ENCODE results near the gene CD180.

The CD180 gene

DNA sequence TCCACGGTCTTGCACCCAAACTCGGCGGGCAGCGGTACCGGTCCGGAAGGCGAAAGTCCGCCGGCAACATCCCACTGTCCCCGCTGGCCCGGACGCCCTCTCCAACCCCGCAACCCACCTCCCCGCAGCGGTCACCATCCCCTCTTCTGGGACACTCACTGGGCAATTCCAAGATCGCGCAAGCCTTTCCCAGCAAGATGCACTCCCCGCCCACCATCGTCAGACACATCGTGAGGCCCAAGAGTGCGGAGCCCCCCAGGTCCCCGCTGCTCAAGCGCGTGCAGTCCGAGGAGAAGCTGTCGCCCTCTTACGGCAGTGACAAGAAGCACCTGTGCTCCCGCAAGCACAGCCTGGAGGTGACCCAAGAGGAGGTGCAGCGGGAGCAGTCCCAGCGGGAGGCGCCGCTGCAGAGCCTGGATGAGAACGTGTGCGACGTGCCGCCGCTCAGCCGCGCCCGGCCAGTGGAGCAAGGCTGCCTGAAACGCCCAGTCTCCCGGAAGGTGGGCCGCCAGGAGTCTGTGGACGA is 33.3 kb downstream of the CD180 start:
- H3K14ac ChIP-seq (ENCODE audit: low read length) = no peak overlapping the region
- H3K23ac ChIP-seq (ENCODE audit: low read depth, low read length, poor library complexity) = no peak overlapping the region
- H4K91ac ChIP-seq (ENCODE audit: low read depth, low read length, poor library complexity) = no peak overlapping the region
- H3K4me1 ChIP-seq (ENCODE audit: control insufficient read depth in 2 of 2, insufficient read depth in 1 of 2, low read depth in 1 of 2, low read length in 2 of 2) = peaks cover 0 to 12% of the 10 kb centered on the region in 2 donors
- H3K79me1 ChIP-seq (ENCODE audit: low read depth, low read length) = no peaks in the 10 kb centered on the region
- H2AFZ ChIP-seq (ENCODE audit: low read length) = no peak overlapping the region
- no peak overlapping the region for H3K4me3 ChIP-seq (ENCODE audit: low read length in 2 of 2)
- no peak overlapping the region for H2BK15ac ChIP-seq (ENCODE audit: low read length)
- H3K9me3 ChIP-seq (replicated peaks in 1 of 2; ENCODE audit: control insufficient read depth in 2 of 2, insufficient read depth in 1 of 2, low read depth in 1 of 2, low read length in 2 of 2) = no peaks in the 10 kb centered on the region
- no peak overlapping the region for H4K8ac ChIP-seq (ENCODE audit: low read depth, low read length)
- no peak overlapping the region for H2BK5ac ChIP-seq (ENCODE audit: low read length)
- H3K36me3 ChIP-seq (replicated peaks in 1 of 2; ENCODE audit: control insufficient read depth in 2 of 2, insufficient read depth in 2 of 2, low read length in 2 of 2) = peaks cover 0 to 39% of the 10 kb centered on the region in 2 donors
- no peak overlapping the region for H2BK12ac ChIP-seq (ENCODE audit: low read length)
- no peak overlapping the region for H2AK5ac ChIP-seq (ENCODE audit: low read depth, low read length)
- no peak overlapping the region for H3K4ac ChIP-seq (ENCODE audit: low read length)
- no peak overlapping the region for H2BK120ac ChIP-seq (ENCODE audit: low read depth, low read length)
- no peak overlapping the region for H3K4me2 ChIP-seq (ENCODE audit: insufficient read depth, low read length, poor library complexity, severe bottlenecking)
- no peak for DNase-seq (ENCODE audit: low spot score)
- no peaks in the 10 kb centered on the region for H3K27me3 ChIP-seq (ENCODE audit: control insufficient read depth in 3 of 3, insufficient read depth in 3 of 3, low read depth in 1 of 3, low read length in 3 of 3)
- H3K9ac ChIP-seq (ENCODE audit: low read depth, low read length, poor library complexity) = no peak overlapping the region
- no peak overlapping the region for H3K27ac ChIP-seq (replicated peaks; ENCODE audit: low read length)
- no CpG with 5 or more reads among the region's 44 CpGs for WGBS, 2 donors (ENCODE audit: extremely low coverage in 2 of 2, insufficient read length in 2 of 2, insufficient replicate concordance in 1 of 2)
- H3K18ac ChIP-seq (ENCODE audit: low read length) = no peak overlapping the region

DNA sequence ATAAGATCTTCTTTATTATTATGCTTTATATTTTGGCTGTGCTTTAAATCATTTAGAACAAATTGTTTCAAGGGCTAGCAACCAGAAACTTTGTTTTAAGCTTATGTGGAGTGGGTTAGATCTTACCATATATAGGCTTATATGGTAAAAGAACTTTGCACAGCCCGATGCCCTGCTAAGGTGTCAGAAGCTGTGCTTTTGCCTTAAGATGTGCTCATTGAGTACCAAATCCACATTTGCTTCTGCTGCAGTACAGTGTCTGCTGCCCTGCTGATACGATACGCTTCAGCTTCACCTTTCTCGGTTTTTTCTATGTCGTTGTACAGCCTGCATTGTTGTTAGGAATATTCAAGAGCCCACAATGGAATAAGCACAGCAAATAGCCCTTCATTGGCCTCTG is 34.8 kb downstream of the CD180 start:
- Histone ChIP-seq H3K4me3 (ENCODE audit: low read length in 2 of 2) (no peak overlapping the region), H2BK12ac (ENCODE audit: low read length) (no peak overlapping the region), H4K91ac (ENCODE audit: low read depth, low read length, poor library complexity) (no peak overlapping the region), H2BK120ac (ENCODE audit: low read depth, low read length) (no peak overlapping the region), H3K4ac (ENCODE audit: low read length) (no peak overlapping the region), H2BK5ac (ENCODE audit: low read length) (no peak overlapping the region), H2AK5ac (ENCODE audit: low read depth, low read length) (no peak overlapping the region), H3K18ac (ENCODE audit: low read length) (no peak overlapping the region), H3K27me3 (ENCODE audit: control insufficient read depth in 3 of 3, insufficient read depth in 3 of 3, low read depth in 1 of 3, low read length in 3 of 3) (no peaks in the 10 kb centered on the region), H2AFZ (ENCODE audit: low read length) (no peak overlapping the region), H3K4me1 (ENCODE audit: control insufficient read depth in 2 of 2, insufficient read depth in 1 of 2, low read depth in 1 of 2, low read length in 2 of 2) (peaks cover 0 to 9% of the 10 kb centered on the region in 2 donors), H3K14ac (ENCODE audit: low read length) (no peak overlapping the region), H3K9me3 (replicated peaks in 1 of 2; ENCODE audit: control insufficient read depth in 2 of 2, insufficient read depth in 1 of 2, low read depth in 1 of 2, low read length in 2 of 2) (no peaks in the 10 kb centered on the region), H3K9ac (ENCODE audit: low read depth, low read length, poor library complexity) (no peak overlapping the region), H3K23ac (ENCODE audit: low read depth, low read length, poor library complexity) (no peak overlapping the region), H3K4me2 (ENCODE audit: insufficient read depth, low read length, poor library complexity, severe bottlenecking) (no peak overlapping the region), H2BK15ac (ENCODE audit: low read length) (no peak overlapping the region), H3K36me3 (replicated peaks in 1 of 2; ENCODE audit: control insufficient read depth in 2 of 2, insufficient read depth in 2 of 2, low read length in 2 of 2) (peaks cover 0 to 39% of the 10 kb centered on the region in 2 donors), H4K8ac (ENCODE audit: low read depth, low read length) (no peak overlapping the region), H3K27ac (replicated peaks; ENCODE audit: low read length) (no peak overlapping the region), H3K79me1 (ENCODE audit: low read depth, low read length) (no peaks in the 10 kb centered on the region)
- no CpG with 5 or more reads among the region's 5 CpGs for WGBS, 2 donors (ENCODE audit: extremely low coverage in 2 of 2, insufficient read length in 2 of 2, insufficient replicate concordance in 1 of 2)
- no peak for DNase-seq (ENCODE audit: low spot score)

DNA sequence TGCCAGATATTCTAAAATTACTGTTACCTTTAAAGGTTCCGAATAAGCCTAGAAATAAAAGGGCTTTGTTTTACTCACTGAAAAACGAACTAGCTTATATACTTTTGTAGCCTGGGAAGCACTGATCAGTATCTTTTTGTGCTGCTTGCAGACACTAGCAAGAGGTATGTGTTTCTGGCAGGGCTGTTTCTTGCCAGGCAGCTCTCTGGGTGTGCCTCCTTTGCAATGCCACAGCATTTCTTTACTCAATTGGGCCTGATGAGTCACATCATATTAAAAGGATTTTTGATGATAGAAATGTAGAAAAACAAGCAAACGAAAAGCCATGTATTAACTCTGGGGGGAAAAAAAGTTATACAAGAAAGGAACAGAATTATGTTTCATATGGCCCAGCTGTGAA is 35.6 kb downstream of the CD180 start:
- H3K4ac ChIP-seq (ENCODE audit: low read length) = no peak overlapping the region
- no peak overlapping the region for H2BK15ac ChIP-seq (ENCODE audit: low read length)
- H3K36me3 ChIP-seq (replicated peaks in 1 of 2; ENCODE audit: control insufficient read depth in 2 of 2, insufficient read depth in 2 of 2, low read length in 2 of 2) = peaks cover 0 to 41% of the 10 kb centered on the region in 2 donors
- no CpG with 5 or more reads among the region's 3 CpGs for whole genome bisulfite sequencing, 2 donors (ENCODE audit: extremely low coverage in 2 of 2, insufficient read length in 2 of 2, insufficient replicate concordance in 1 of 2)
- H3K9ac ChIP-seq (ENCODE audit: low read depth, low read length, poor library complexity) = no peak overlapping the region
- no peak overlapping the region for H3K27ac ChIP-seq (replicated peaks; ENCODE audit: low read length)
- H3K4me1 ChIP-seq (ENCODE audit: control insufficient read depth in 2 of 2, insufficient read depth in 1 of 2, low read depth in 1 of 2, low read length in 2 of 2) = peaks cover 0 to 4% of the 10 kb centered on the region in 2 donors
- no peak overlapping the region for H2BK5ac ChIP-seq (ENCODE audit: low read length)
- DNase-seq (ENCODE audit: low spot score) = no peak
- no peak overlapping the region for H3K18ac ChIP-seq (ENCODE audit: low read length)
- no peak overlapping the region for H3K4me2 ChIP-seq (ENCODE audit: insufficient read depth, low read length, poor library complexity, severe bottlenecking)
- no peak overlapping the region for H4K8ac ChIP-seq (ENCODE audit: low read depth, low read length)
- H3K9me3 ChIP-seq (replicated peaks in 1 of 2; ENCODE audit: control insufficient read depth in 2 of 2, insufficient read depth in 1 of 2, low read depth in 1 of 2, low read length in 2 of 2) = no peaks in the 10 kb centered on the region
- H3K23ac ChIP-seq (ENCODE audit: low read depth, low read length, poor library complexity) = no peak overlapping the region
- no peak overlapping the region for H2AK5ac ChIP-seq (ENCODE audit: low read depth, low read length)
- H2BK120ac ChIP-seq (ENCODE audit: low read depth, low read length) = no peak overlapping the region
- no peak overlapping the region for H3K4me3 ChIP-seq (ENCODE audit: low read length in 2 of 2)
- H2BK12ac ChIP-seq (ENCODE audit: low read length) = no peak overlapping the region
- H3K79me1 ChIP-seq (ENCODE audit: low read depth, low read length) = no peaks in the 10 kb centered on the region
- no peak overlapping the region for H2AFZ ChIP-seq (ENCODE audit: low read length)
- H3K14ac ChIP-seq (ENCODE audit: low read length) = no peak overlapping the region
- H3K27me3 ChIP-seq (ENCODE audit: control insufficient read depth in 3 of 3, insufficient read depth in 3 of 3, low read depth in 1 of 3, low read length in 3 of 3) = no peaks in the 10 kb centered on the region
- no peak overlapping the region for H4K91ac ChIP-seq (ENCODE audit: low read depth, low read length, poor library complexity)

DNA sequence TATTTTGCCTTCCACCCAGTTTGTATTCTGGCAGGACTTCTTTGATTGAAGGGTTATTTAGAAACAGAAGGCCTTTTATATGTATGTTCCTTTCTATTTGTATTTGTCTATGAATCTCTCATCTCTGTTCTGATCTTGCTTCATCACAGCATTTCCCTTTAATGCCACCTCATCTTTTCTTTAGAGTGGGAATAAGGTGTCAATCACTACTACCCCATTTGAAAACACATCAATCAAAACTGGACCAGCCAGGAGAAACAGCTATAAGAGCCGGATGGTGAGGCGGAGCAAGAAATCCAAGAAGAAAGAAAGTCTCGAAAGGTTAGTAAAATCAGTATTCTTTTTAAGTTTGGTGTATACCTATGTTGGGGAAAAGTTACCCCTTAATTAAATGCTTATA is 36.3 kb downstream of the CD180 start:
- Histone ChIP-seq H3K4me1 (ENCODE audit: control insufficient read depth in 2 of 2, insufficient read depth in 1 of 2, low read depth in 1 of 2, low read length in 2 of 2) (peaks cover 0 to 1% of the 10 kb centered on the region in 2 donors), H3K23ac (ENCODE audit: low read depth, low read length, poor library complexity) (no peak overlapping the region), H2BK12ac (ENCODE audit: low read length) (no peak overlapping the region), H3K27ac (replicated peaks; ENCODE audit: low read length) (no peak overlapping the region), H3K14ac (ENCODE audit: low read length) (no peak overlapping the region), H3K9me3 (replicated peaks in 1 of 2; ENCODE audit: control insufficient read depth in 2 of 2, insufficient read depth in 1 of 2, low read depth in 1 of 2, low read length in 2 of 2) (no peaks in the 10 kb centered on the region), H3K36me3 (replicated peaks in 1 of 2; ENCODE audit: control insufficient read depth in 2 of 2, insufficient read depth in 2 of 2, low read length in 2 of 2) (peaks cover 0 to 37% of the 10 kb centered on the region in 2 donors), H2AK5ac (ENCODE audit: low read depth, low read length) (no peak overlapping the region), H4K91ac (ENCODE audit: low read depth, low read length, poor library complexity) (no peak overlapping the region), H2BK15ac (ENCODE audit: low read length) (no peak overlapping the region), H3K79me1 (ENCODE audit: low read depth, low read length) (no peaks in the 10 kb centered on the region), H3K27me3 (ENCODE audit: control insufficient read depth in 3 of 3, insufficient read depth in 3 of 3, low read depth in 1 of 3, low read length in 3 of 3) (no peaks in the 10 kb centered on the region), H3K18ac (ENCODE audit: low read length) (no peak overlapping the region), H3K9ac (ENCODE audit: low read depth, low read length, poor library complexity) (no peak overlapping the region), H3K4me3 (ENCODE audit: low read length in 2 of 2) (no peak overlapping the region), H2BK120ac (ENCODE audit: low read depth, low read length) (no peak overlapping the region), H4K8ac (ENCODE audit: low read depth, low read length) (no peak overlapping the region), H2AFZ (ENCODE audit: low read length) (no peak overlapping the region), H3K4ac (ENCODE audit: low read length) (no peak overlapping the region), H3K4me2 (ENCODE audit: insufficient read depth, low read length, poor library complexity, severe bottlenecking) (no peak overlapping the region), H2BK5ac (ENCODE audit: low read length) (no peak overlapping the region)
- DNase-seq (ENCODE audit: low spot score) = no peak
- no CpG with 5 or more reads among the region's 3 CpGs for WGBS, 2 donors (ENCODE audit: extremely low coverage in 2 of 2, insufficient read length in 2 of 2, insufficient replicate concordance in 1 of 2)
